H1 (cell line): ENCODE results near the gene ACTR5. TPM values are rescaled to one million over a fixed set of nuclear protein-coding genes. Genes with fewer than 3 reads are reported as not detected.

Source experiments
- CTCF ChIA-PET: fragments of 300-600 bp; sonication (Branson Sonifier 250); formaldehyde crosslinking; loops from one replicate; lab custom pipeline; 2021; ENCODE audit not compliant: partially characterized antibody; lab: Charles Lee
- POLR2A ChIA-PET: fragments of 300-600 bp; sonication (Branson Sonifier 250); formaldehyde crosslinking; loops from one replicate; lab custom pipeline; 2021; ENCODE audit warnings: inconsistent platforms; ENCODE audit not compliant: partially characterized antibody; lab: Charles Lee
- DNase-seq, 2 experiments: peaks; one replicate each; pipeline versions ENCODE4 v3.0.0 to v3.0.0-alpha.2; 2010 to 2022; ENCODE audit warnings: low spot score in 2 of 2, low read depth in 1 of 2, mixed read lengths in 1 of 2
- FAIRE-seq: peaks from 2 replicates; lab custom pipeline; 2011; peaks lifted over from hg19 to GRCh38; lab: Jason Lieb, UNC
- H2AFZ ChIP-seq: 2 replicates; pipeline ENCODE4 v1.8.1; 2012; ENCODE audit warnings: low read length, inconsistent platforms
- H2AK5ac ChIP-seq: 2 replicates; pipeline ENCODE4 v1.6.1; 2013; ENCODE audit warnings: low read depth, low read length
- H2BK120ac ChIP-seq: replicated peaks from 2 replicates; pipeline ENCODE3; 2013; ENCODE audit warnings: low read depth, low read length, inconsistent platforms
- H2BK12ac ChIP-seq: 2 replicates; pipeline ENCODE4 v1.6.1; 2013; ENCODE audit warnings: low read depth, low read length
- H2BK15ac ChIP-seq: 2 replicates; pipeline ENCODE4 v1.6.1; 2013; ENCODE audit warnings: low read length
- H2BK20ac ChIP-seq: 2 replicates; pipeline ENCODE4 v1.6.1; 2013; ENCODE audit warnings: low read length
- H2BK5ac ChIP-seq: 2 replicates; pipeline ENCODE4 v1.6.1; 2013; ENCODE audit warnings: low read depth, low read length
- H3K14ac ChIP-seq: 2 replicates; pipeline ENCODE4 v1.6.1; 2013; ENCODE audit warnings: inconsistent platforms; ENCODE audit not compliant: insufficient read length
- H3K18ac ChIP-seq: 2 replicates; pipeline ENCODE4 v1.6.1; 2013; ENCODE audit warnings: low read length; ENCODE audit errors: extremely low read depth
- H3K23ac ChIP-seq: 2 replicates; pipeline ENCODE4 v1.6.1; 2013; ENCODE audit warnings: inconsistent platforms; ENCODE audit not compliant: insufficient read length
- H3K23me2 ChIP-seq: 2 replicates; pipeline ENCODE4 v1.6.1; 2013; ENCODE audit warnings: low read depth, low read length
- H3K27ac ChIP-seq: 2 replicates; pipeline ENCODE4 v1.6.1; 2011; ENCODE audit warnings: low read depth, low read length, inconsistent platforms
- H3K27me3 ChIP-seq, 4 experiments: replicated peaks in 1 of 4; 1 replicate in 1 of 4; 2 replicates in 3 of 4; pipeline versions ENCODE4 v1.6.1 to v1.8.1; 2011 to 2013; ENCODE audit warnings: low read length in 3 of 4, mild to moderate bottlenecking in 3 of 4, inconsistent platforms in 2 of 4, mixed read lengths in 2 of 4, moderate library complexity in 1 of 4; ENCODE audit not compliant: control insufficient read depth in 3 of 4, insufficient read depth in 3 of 4; ENCODE audit errors: extremely low read depth in 1 of 4
- H3K36me3 ChIP-seq, 4 experiments: 2 replicates each; pipeline versions ENCODE4 v1.6.1 to v1.8.1; 2011 to 2013; ENCODE audit warnings: mild to moderate bottlenecking in 4 of 4, low read length in 3 of 4, moderate library complexity in 2 of 4, control low read depth in 1 of 4, inconsistent platforms in 1 of 4; ENCODE audit not compliant: insufficient read depth in 4 of 4, control insufficient read depth in 2 of 4
- H3K4ac ChIP-seq: replicated peaks from 2 replicates; pipeline ENCODE3; 2013; ENCODE audit warnings: low read length, low read depth, mixed read lengths, inconsistent platforms; ENCODE audit not compliant: insufficient read length
- H3K4me1 ChIP-seq, 4 experiments: replicated peaks in 1 of 4; 1 replicate in 1 of 4; 2 replicates in 3 of 4; pipeline versions ENCODE4 v1.6.1 to v1.8.1; 2011 to 2013; ENCODE audit warnings: low read length in 3 of 4, inconsistent platforms in 2 of 4, mixed read lengths in 1 of 4; ENCODE audit not compliant: insufficient read depth in 4 of 4, control insufficient read depth in 3 of 4
- H3K4me2 ChIP-seq, 2 experiments: 2 replicates each; pipeline versions ENCODE4 v1.6.1 to v1.8.1; 2011 to 2013; ENCODE audit warnings: low read depth in 2 of 2, low read length in 2 of 2, control low read depth in 1 of 2, inconsistent platforms in 1 of 2, mild to moderate bottlenecking in 1 of 2; ENCODE audit not compliant: insufficient read depth in 1 of 2
- H3K4me3 ChIP-seq, 4 experiments: fragments of 200-600, 300-600 bp in 1 of 4; sonication (generic), shearing (Covaris generic), sonication (Bioruptor Twin) in 1 of 4; 2 replicates each; pipeline versions ENCODE4 v1.5.1 to v1.8.1; 2011 to 2016; ENCODE audit warnings: low read length in 4 of 4, low read depth in 3 of 4, control low read depth in 2 of 4, inconsistent platforms in 2 of 4, mild to moderate bottlenecking in 2 of 4, mixed read lengths in 1 of 4, moderate library complexity in 1 of 4; ENCODE audit not compliant: insufficient read depth in 2 of 4; ENCODE audit errors: extremely low read depth in 1 of 4
- H3K56ac ChIP-seq: replicated peaks from 2 replicates; pipeline ENCODE3; 2013; ENCODE audit warnings: low read depth, mild to moderate bottlenecking, mixed read lengths, low read length, inconsistent platforms; ENCODE audit not compliant: insufficient read length
- H3K79me1 ChIP-seq: 2 replicates; pipeline ENCODE4 v1.6.1; 2013; ENCODE audit warnings: low read depth, low read length, control low read depth
- H3K79me2 ChIP-seq, 2 experiments: 2 replicates each; pipeline versions ENCODE4 v1.6.1 to v1.8.1; 2012 to 2013; ENCODE audit warnings: low read length in 2 of 2, mild to moderate bottlenecking in 2 of 2, inconsistent platforms in 1 of 2; ENCODE audit not compliant: insufficient read depth in 2 of 2, control insufficient read depth in 1 of 2
- H3K9ac ChIP-seq, 4 experiments: replicated peaks in 1 of 4; 1 replicate in 1 of 4; 2 replicates in 3 of 4; pipeline versions ENCODE4 v1.6.1 to v1.8.1; 2011 to 2013; ENCODE audit warnings: low read depth in 3 of 4, low read length in 3 of 4, control low read depth in 2 of 4, mild to moderate bottlenecking in 2 of 4, moderate library complexity in 2 of 4, inconsistent platforms in 1 of 4; ENCODE audit errors: extremely low read depth in 1 of 4
- H3K9me3 ChIP-seq, 2 experiments: 2 replicates each; pipeline versions ENCODE4 v1.6.1 to v1.8.1; 2012 to 2013; ENCODE audit warnings: mild to moderate bottlenecking in 2 of 2, moderate library complexity in 2 of 2, control low read depth in 1 of 2, inconsistent platforms in 1 of 2, low read depth in 1 of 2, low read length in 1 of 2, mixed read lengths in 1 of 2; ENCODE audit not compliant: insufficient read depth in 2 of 2
- H4K20me1 ChIP-seq, 2 experiments: replicated peaks in 1 of 2; 2 replicates each; pipeline versions ENCODE3 to v1.8.1; 2011 to 2013; ENCODE audit warnings: inconsistent platforms in 2 of 2, low read length in 2 of 2, mild to moderate bottlenecking in 1 of 2; ENCODE audit not compliant: insufficient read depth in 2 of 2, control insufficient read depth in 1 of 2
- H4K5ac ChIP-seq: 2 replicates; pipeline ENCODE4 v1.6.1; 2013; ENCODE audit warnings: low read length, low read depth, mixed read lengths, inconsistent platforms; ENCODE audit not compliant: insufficient read length
- H4K8ac ChIP-seq: 2 replicates; pipeline ENCODE4 v1.8.0; 2013; ENCODE audit warnings: mild to moderate bottlenecking, moderate library complexity, low read length, inconsistent platforms; ENCODE audit not compliant: insufficient read depth; ENCODE audit errors: extremely low read depth
- H4K91ac ChIP-seq: replicated peaks from 2 replicates; pipeline ENCODE3; 2013; ENCODE audit warnings: low read length, mixed read lengths, inconsistent platforms; ENCODE audit not compliant: insufficient read length
- KDM4A ChIP-seq: IDR thresholded peaks from one replicate; pipeline ENCODE4 v1.7.1; 2012; ENCODE audit warnings: low read depth, mild to moderate bottlenecking, moderate library complexity, low read length, inconsistent platforms; ENCODE audit not compliant: severe bottlenecking
- SIN3A ChIP-seq, 2 experiments: IDR thresholded peaks in 1 of 2; conservative IDR thresholded peaks in 1 of 2; 2 replicates each; pipeline ENCODE4 v1.6.1; 2011 to 2012; ENCODE audit warnings: low read length in 2 of 2, improper control_type of control experiment in 1 of 2, low read depth in 1 of 2, mild to moderate bottlenecking in 1 of 2
- SRF ChIP-seq: IDR thresholded peaks from 2 replicates; pipeline ENCODE4 v1.6.1; 2011; ENCODE audit warnings: mild to moderate bottlenecking, low read depth, low read length, moderate library complexity
- WGBS, 2 experiments: shearing (Covaris generic) in 1 of 2; methylation state at CpG; one replicate each; pipeline versions ENCODE4 v1.1.6 to v1.1.7; 2013 to 2015; ENCODE audit warnings: low lambda C conversion rate in 2 of 2, mixed read lengths in 2 of 2, inconsistent platforms in 1 of 2, low coverage in 1 of 2, missing lambda C conversion rate in 1 of 2; ENCODE audit not compliant: insufficient replicate concordance in 2 of 2, insufficient coverage in 1 of 2, insufficient read length in 1 of 2; ENCODE audit errors: extremely low coverage in 1 of 2, missing lambda C conversion rate in 1 of 2; 5-methylcytosine and 5-hydroxymethylcytosine counted together
- polyA plus RNA-seq, 7 experiments: library from polyadenylated mRNA; depleted of rRNA in 3 of 7; stranded (reverse) in 5 of 7; unstranded in 2 of 7; fragments of >200 nt in 5 of 7; fragments of 200-250 nt in 2 of 7; gene quantifications; 1 replicate in 5 of 7; 2 replicates in 1 of 7; 4 replicates in 1 of 7; pipeline versions ENCODE4 v1.2.1 to v1.2.3, GENCODE V29; 2011 to 2013; ENCODE audit warnings: missing spikeins in 2 of 7, mixed read lengths in 2 of 7
- total RNA-seq: library from RNA; stranded (reverse); fragmentation: NEBNext Ultra II Directional; extraction: Animal tissue kit (Norgen Biotek cat#: 25700); gene quantifications from 2 replicates; pipeline ENCODE4 v1.2.1, GENCODE V29; 2021

ACTR5 gene
- total and polyA plus RNA-seq, 2 of the 8 experiments (the other 6 are each of a cell fraction or from before 2014, with no cell fraction given), result 10.4 to 14.4 TPM

- Histone ChIP-seq H3K79me1 (no peaks in the 10 kb centered on the region; the same call in 1 of the 2 replicates), H3K27ac (no peak overlapping the region)
Observed at GRCh38 chr20:38806855-38807655, 58.8 kb downstream of the ACTR5 start.

More at GRCh38 chr20:38806855-38807655, 58.8 kb downstream of the ACTR5 start:
- Histone ChIP-seq H3K56ac (no peak overlapping the region), H2BK12ac (no peak overlapping the region), H2BK15ac (0 out of 2 replicates have a peak overlapping the region, but pooled peaks have one; percentile 31), H3K14ac (no peak overlapping the region), H4K91ac (no peak overlapping the region), H3K9me3 (no peaks in the 10 kb centered on the region), H4K20me1 (peaks cover 0 to 2% of the 10 kb centered on the region in 2 experiments), H3K9ac (no peak overlapping the region; a peak in 2 of 7 replicates), H3K4me2 (peak overlapping the region; percentile 83 to 87), H4K8ac (no peak overlapping the region), H3K36me3 (no peaks in the 10 kb centered on the region), H3K27me3 (peaks cover 4 to 25% (median 17%) of the 10 kb centered on the region in 4 experiments; a peak in 6 of 7 replicates), H2BK5ac (no peak overlapping the region), H3K4me1 (peaks cover 13 to 18% (median 15%) of the 10 kb centered on the region in 4 experiments), H3K4me3 (peak overlapping the region; percentile 62 to 87 (median 63)), H2BK120ac (no peak overlapping the region), H3K23ac (no peak overlapping the region), H2BK20ac (no peak overlapping the region), H3K79me2 (no peaks in the 10 kb centered on the region), H4K5ac (no peak overlapping the region), H2AK5ac (no peak overlapping the region), H3K23me2 (peaks cover 18% of the 10 kb centered on the region; the same call in 1 of the 2 replicates), H2AFZ (0 out of 2 replicates have a peak overlapping the region, but pooled peaks have one; percentile 19), H3K4ac (no peak overlapping the region), H3K18ac (no peak overlapping the region)
- FAIRE-seq, result no peak
- ChIA-PET CTCF (interaction anchor here (0.7 to 4.3 kb wide), 12 partner anchors 10 to 88 kb away, joined by 3 to 18 read pairs (median 5); no protein-coding TSS in a partner anchor), POLR2A (interaction anchor here (1.2 to 2.8 kb wide), 7 partner anchors 9 to 53 kb away, joined by 4 to 18 read pairs (median 6); no protein-coding TSS in a partner anchor)
- DNase-seq, result peak in 1 of 2 experiments; percentile 64
- TF ChIP-seq SRF, result no peak
- TF ChIP-seq KDM4A, result peak; percentile 14
- TF ChIP-seq SIN3A (conservative IDR thresholded peaks at IDR 0.05 in 1 of 2, IDR thresholded peaks at IDR 0.05 in 1 of 2; ENCODE audit: low read depth in 1 of 2, low read length in 2 of 2), result 0 out of 4 replicates have a peak, but pooled peaks of 1 of the 2 experiments have one; percentile 30
- 18% methylated on average over 32 of the region's 32 CpGs; no CpG with 5 or more reads in 1 of the 2 experiments for WGBS, 2 experiments
